Measurements from ENCODE around the gene ADAM11. TPM values are rescaled to one million over a fixed set of nuclear protein-coding genes. Genes with fewer than 3 reads are reported as not detected.

The ADAM11 gene
- total RNA-seq, 1 donor from 2014 or later: 0.43 TPM

DNA sequence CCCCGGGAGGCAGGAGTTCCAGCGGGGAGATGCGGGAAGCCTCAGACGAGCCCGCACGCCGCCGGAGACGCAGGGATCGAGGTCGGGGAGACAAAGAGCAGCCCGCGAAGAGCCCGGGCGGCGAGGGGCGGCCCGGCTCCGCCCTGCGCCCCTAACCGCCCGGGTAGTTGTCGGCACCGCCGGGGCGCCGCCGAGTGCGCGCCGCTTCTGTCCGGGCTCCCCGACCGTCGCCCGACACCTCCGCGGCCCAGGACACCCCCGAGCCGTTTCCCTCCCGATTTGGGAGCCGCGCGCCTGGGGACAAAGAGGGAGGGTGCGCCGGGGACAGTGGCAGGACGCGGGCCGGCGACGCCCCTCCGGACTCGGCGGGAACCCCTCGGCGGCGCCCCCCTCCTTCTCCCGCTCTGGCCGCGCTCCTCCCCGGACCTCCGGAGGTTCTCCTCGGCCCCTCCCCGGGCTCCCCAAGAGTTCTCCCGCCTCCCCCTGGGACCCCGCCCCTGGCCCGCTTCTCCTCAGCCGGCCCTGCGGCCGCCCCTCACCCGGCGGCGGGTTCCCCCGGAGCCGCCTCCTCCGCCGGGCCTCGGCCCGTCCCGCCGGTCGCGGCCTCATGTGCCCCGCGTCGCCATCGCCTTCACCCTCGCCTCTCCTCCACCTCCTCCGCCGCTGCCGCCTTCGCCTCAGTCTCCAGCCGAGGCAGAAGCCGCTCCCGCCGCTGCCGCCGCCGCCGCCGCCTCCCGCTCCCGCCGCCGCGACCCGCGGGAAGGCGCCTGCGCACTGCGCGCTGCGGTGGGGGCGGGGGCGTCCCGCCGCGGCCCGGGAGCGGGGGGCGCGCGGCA, 71.0 kb downstream of the ADAM11 start, which contains the start of gene GJC1:
TSS of gene GJC1 (minus strand) at position 765 of the 836 bp plus-strand sequence. CDS start 24,470 bp downstream, outside the sequence.
- Histone ChIP-seq H3K27me3 (peaks cover 75% of the 10 kb centered on the region), H3K36me3 (no peaks in the 10 kb centered on the region), H3K4me1 (no peaks in the 10 kb centered on the region), H3K9me3 (no peaks in the 10 kb centered on the region), H3K4me3 (peak within 1 kb of the TSS; percentile 49), H3K27ac (peak within 1 kb of the TSS; percentile 71)
- peak; percentile 69 for DNase-seq
- ATAC-seq: peak; percentile 64
- TF ChIP-seq CTCF (IDR thresholded peaks at IDR 0.05): no peak
- intact Hi-C loops (cut with DNase I): no loop called here

GRCh38 chr17:44830359-44831288, 71.8 kb downstream of the ADAM11 start:
- H3K27me3 ChIP-seq: peaks cover 69% of the 10 kb centered on the region
- no peaks in the 10 kb centered on the region for H3K4me1 ChIP-seq
- H3K4me3 ChIP-seq: peak overlapping the region; percentile 49
- ATAC-seq (peak; percentile 48), DNase-seq (peak; percentile 62)
- peak overlapping the region; percentile 60 for H3K27ac ChIP-seq
- no peaks in the 10 kb centered on the region for H3K9me3 ChIP-seq
- H3K36me3 ChIP-seq: no peaks in the 10 kb centered on the region
- no peak for TF ChIP-seq CTCF (IDR thresholded peaks at IDR 0.05)
- intact Hi-C loops (cut with DNase I): no loop called here

- Histone ChIP-seq H3K9me3 (no peaks in the 10 kb centered on the region), H3K27ac (no peak overlapping the region), H3K4me1 (no peaks in the 10 kb centered on the region), H3K36me3 (no peaks in the 10 kb centered on the region), H3K27me3 (peaks cover 61% of the 10 kb centered on the region), H3K4me3 (no peak overlapping the region)
- ATAC-seq (no peak), DNase-seq (no peak)
- intact Hi-C loops (cut with DNase I): no loop called here
- no peak for TF ChIP-seq CTCF (IDR thresholded peaks at IDR 0.05)
These were observed 72.6 kb downstream of the ADAM11 start for GRCh38 chr17:44831371-44831770.

Other genes with a start within 250 kb of the ADAM11 start
- 8.7 TPM for gene FZD2, start 201.5 kb upstream of the ADAM11 start, total RNA-seq
- gene MEIOC, start 102.5 kb upstream of the ADAM11 start, total RNA-seq: not detected
- gene CCDC43, start 69.2 kb upstream of the ADAM11 start, total RNA-seq: 18.8 TPM
- 4.5 TPM for gene DBF4B, start 50.3 kb upstream of the ADAM11 start, total RNA-seq
- gene GJC1, start 71.3 kb downstream of the ADAM11 start, total RNA-seq: 22.8 TPM
- 36.4 TPM for gene HIGD1B, start 88.9 kb downstream of the ADAM11 start, total RNA-seq
- 74.4 TPM for gene EFTUD2, start 140.5 kb downstream of the ADAM11 start, total RNA-seq
- gene GFAP, start 156.5 kb downstream of the ADAM11 start, total RNA-seq: not detected
- gene KIF18B, start 188.8 kb downstream of the ADAM11 start, total RNA-seq: 0.32 TPM
- gene C1QL1, start 209.3 kb downstream of the ADAM11 start, total RNA-seq: 0.52 TPM